ENCODE measurements around the gene ABHD6. TPM values are rescaled to one million over a fixed set of nuclear protein-coding genes. Genes with fewer than 3 reads are reported as not detected.

Gene ABHD6
- total and polyA plus RNA-seq, 2 experiments from 2014 or later: 24.6 to 25.1 TPM

DNA sequence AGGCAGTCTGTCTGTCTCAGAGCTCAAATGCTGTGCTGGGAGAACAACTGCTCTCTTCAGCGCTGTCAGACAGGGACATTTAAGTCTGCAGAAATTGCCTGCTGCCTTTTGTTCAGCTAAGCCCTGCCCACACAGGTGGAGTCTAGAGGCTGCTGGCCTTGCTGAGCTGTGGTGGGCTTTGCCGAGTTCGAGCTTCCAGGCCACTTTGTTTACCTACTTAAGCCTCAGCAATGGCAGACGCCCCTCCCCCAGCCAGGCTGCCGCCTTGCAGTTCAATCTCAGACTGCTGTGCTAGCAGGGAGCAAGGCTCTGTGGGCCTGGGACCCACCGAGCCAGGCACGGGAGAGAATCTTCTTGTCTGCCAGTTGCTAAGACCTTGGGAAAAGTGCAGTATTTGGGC, 43.5 kb downstream of the ABHD6 start:
- TF ChIP-seq CTCF (IDR thresholded peaks at IDR 0.05; ENCODE audit: poor library complexity): no peak
- TF ChIP-seq EZH2phosphoT487 (IDR thresholded peaks at IDR 0.05; ENCODE audit: low read depth, severe bottlenecking, unreplicated experiment): no peak
- no peak for TF ChIP-seq EZH2 (IDR thresholded peaks at IDR 0.05; ENCODE audit: borderline replicate concordance)
- no peaks in the 10 kb centered on the region for H3K9me3 ChIP-seq (ENCODE audit: low read depth)

DNA sequence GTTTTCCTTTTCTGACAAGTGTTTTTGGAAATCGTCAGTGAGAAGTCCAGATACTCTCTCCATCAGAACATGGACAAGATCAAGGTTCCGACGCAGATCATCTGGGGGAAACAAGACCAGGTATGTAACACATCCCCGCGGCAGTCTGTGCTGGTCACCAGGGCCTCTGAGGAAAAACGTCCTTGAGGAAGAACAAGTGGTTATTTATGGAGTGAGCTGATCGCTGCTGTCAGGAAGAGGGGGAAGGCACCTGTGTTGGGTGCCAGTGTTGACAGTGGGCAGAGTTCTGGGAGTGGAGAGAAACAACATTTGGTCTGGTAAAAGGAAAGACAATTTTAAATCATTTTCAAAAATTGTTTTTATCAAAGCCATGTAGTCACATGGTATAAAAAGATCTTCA, 47.7 kb downstream of the ABHD6 start:
- no peak for DNase-seq (ENCODE audit: low spot score)
- TF ChIP-seq EZH2 (IDR thresholded peaks at IDR 0.05; ENCODE audit: borderline replicate concordance) (no peak), EZH2phosphoT487 (IDR thresholded peaks at IDR 0.05; ENCODE audit: low read depth, severe bottlenecking, unreplicated experiment) (no peak), CTCF (IDR thresholded peaks at IDR 0.05; ENCODE audit: poor library complexity) (no peak)
- no peaks in the 10 kb centered on the region for H3K9me3 ChIP-seq (ENCODE audit: low read depth)
- H3K36me3 ChIP-seq (replicated peaks; ENCODE audit: insufficient read depth, low read depth): no peaks in the 10 kb centered on the region
- no peak overlapping the region for H2AFZ ChIP-seq
- no peak overlapping the region for H3K4me3 ChIP-seq
- H3K4me1 ChIP-seq (ENCODE audit: insufficient read depth): no peaks in the 10 kb centered on the region
- H4K20me1 ChIP-seq (ENCODE audit: insufficient read depth, poor library complexity, severe bottlenecking): no peaks in the 10 kb centered on the region
- H3K79me2 ChIP-seq: no peaks in the 10 kb centered on the region
- WGBS (ENCODE audit: low lambda C conversion rate, missing lambda C conversion rate): 80% methylated on average over 7 of the region's 7 CpGs
- no peaks in the 10 kb centered on the region for H3K9me2 ChIP-seq (replicated peaks; ENCODE audit: insufficient read depth)
- H3K4me2 ChIP-seq: no peak overlapping the region
- no peaks in the 10 kb centered on the region for H3K27me3 ChIP-seq
- H3K27ac ChIP-seq: no peak overlapping the region

More for the DNA sequence above, 43.5 kb downstream of the ABHD6 start:
- H3K4me1 ChIP-seq (ENCODE audit: insufficient read depth): no peaks in the 10 kb centered on the region
- H3K79me2 ChIP-seq: no peaks in the 10 kb centered on the region
- H3K27ac ChIP-seq: no peak overlapping the region
- H3K27me3 ChIP-seq: no peaks in the 10 kb centered on the region
- H2AFZ ChIP-seq: no peak overlapping the region
- DNase-seq (ENCODE audit: low spot score): no peak
- no peak overlapping the region for H3K4me2 ChIP-seq
- H3K4me3 ChIP-seq: no peak overlapping the region
- H3K9me2 ChIP-seq (replicated peaks; ENCODE audit: insufficient read depth): no peaks in the 10 kb centered on the region
- no peaks in the 10 kb centered on the region for H3K36me3 ChIP-seq (replicated peaks; ENCODE audit: insufficient read depth, low read depth)
- H4K20me1 ChIP-seq (ENCODE audit: insufficient read depth, poor library complexity, severe bottlenecking): no peaks in the 10 kb centered on the region
- WGBS (ENCODE audit: low lambda C conversion rate, missing lambda C conversion rate): 64% methylated on average over 7 of the region's 7 CpGs

DNA sequence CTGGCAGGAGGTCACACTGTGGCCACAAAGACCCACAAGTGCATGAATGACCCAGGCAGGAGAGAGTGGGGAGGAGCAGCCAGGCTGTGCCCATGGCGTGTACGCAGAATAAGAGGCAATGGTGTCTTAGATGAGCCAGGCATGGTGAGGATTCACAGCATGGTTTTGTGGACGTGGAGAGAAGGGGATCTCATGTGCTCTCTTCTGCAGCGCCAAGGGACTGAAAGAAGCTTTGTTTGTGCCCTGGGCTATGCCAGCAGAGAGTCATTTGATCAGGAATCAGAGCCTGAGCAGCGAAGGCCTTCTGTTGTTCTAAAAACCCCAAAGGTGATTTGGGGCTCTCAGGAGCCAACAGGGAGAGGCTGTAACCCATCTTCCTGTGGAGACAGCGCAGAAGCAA, 49.8 kb downstream of the ABHD6 start:
- Histone ChIP-seq H2AFZ (no peak overlapping the region), H3K4me1 (ENCODE audit: insufficient read depth) (no peaks in the 10 kb centered on the region), H3K9me3 (ENCODE audit: low read depth) (no peaks in the 10 kb centered on the region), H3K27me3 (no peaks in the 10 kb centered on the region), H3K4me2 (no peak overlapping the region), H4K20me1 (ENCODE audit: insufficient read depth, poor library complexity, severe bottlenecking) (no peaks in the 10 kb centered on the region), H3K79me2 (no peaks in the 10 kb centered on the region), H3K4me3 (no peak overlapping the region), H3K9me2 (replicated peaks; ENCODE audit: insufficient read depth) (no peaks in the 10 kb centered on the region), H3K27ac (no peak overlapping the region), H3K36me3 (replicated peaks; ENCODE audit: insufficient read depth, low read depth) (no peaks in the 10 kb centered on the region)
- DNase-seq (ENCODE audit: low spot score): no peak
- TF ChIP-seq CTCF (IDR thresholded peaks at IDR 0.05; ENCODE audit: poor library complexity) (no peak), EZH2phosphoT487 (IDR thresholded peaks at IDR 0.05; ENCODE audit: low read depth, severe bottlenecking, unreplicated experiment) (no peak), EZH2 (IDR thresholded peaks at IDR 0.05; ENCODE audit: borderline replicate concordance) (no peak)
- 90% methylated on average over 6 of the region's 6 CpGs for WGBS (ENCODE audit: low lambda C conversion rate, missing lambda C conversion rate)
